ENCODE measurements around the gene BCR. TPM values are rescaled to one million over a fixed set of nuclear protein-coding genes. Genes with fewer than 3 reads are reported as not detected.
"Not testable (repeated sequence)": the region's sequence is repeated elsewhere in the genome, so short reads cannot be mapped to it uniquely, and the experiment has no call there.

BCR gene
- total RNA-seq, 1 experiment from 2014 or later = 77.0 TPM

DNA sequence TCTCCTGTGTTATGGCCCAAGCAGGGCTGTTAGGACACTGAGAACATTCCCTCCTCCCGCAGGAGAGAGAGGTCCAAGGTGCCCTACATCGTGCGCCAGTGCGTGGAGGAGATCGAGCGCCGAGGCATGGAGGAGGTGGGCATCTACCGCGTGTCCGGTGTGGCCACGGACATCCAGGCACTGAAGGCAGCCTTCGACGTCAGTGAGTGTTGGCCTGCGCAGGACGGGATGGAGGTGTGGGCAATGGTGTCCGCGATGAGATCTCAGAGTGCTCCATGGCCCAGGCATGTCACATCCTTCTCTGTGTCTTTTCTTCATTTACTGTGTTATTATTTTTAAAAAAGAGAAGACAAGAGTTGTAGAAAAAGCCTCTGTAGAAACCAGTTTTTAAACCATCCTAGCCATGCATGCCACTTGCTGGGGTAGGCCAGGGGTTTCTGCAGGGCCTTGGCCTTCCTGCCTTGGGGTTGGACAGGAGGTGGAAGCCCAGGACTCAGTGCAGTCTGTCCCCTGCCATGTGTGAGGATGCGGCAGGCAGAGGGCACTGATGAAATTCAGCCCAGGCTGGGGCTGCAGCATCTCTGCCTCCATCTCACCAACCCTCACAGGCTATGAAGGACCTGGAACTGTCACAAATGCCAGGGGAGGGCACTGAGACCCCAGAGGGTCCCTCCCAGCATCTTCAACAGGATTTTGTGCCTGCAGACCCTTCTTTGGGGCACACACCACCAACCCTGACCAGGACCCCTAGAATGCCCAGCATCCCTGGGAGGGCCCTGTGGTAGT is 131.5 kb downstream of the BCR start:
- H4K5ac ChIP-seq (ENCODE audit: insufficient read length, low read depth, low read length); DNase-seq; H2BK120ac ChIP-seq (ENCODE audit: low read depth, low read length, poor library complexity, severe bottlenecking); H3K27me3 Mint-ChIP-seq (ENCODE audit: low read depth); H4K20me1 ChIP-seq (ENCODE audit: control insufficient read depth, insufficient read depth, insufficient read length); H2AFZ ChIP-seq (ENCODE audit: low read length); H4K91ac ChIP-seq (ENCODE audit: insufficient read length, low read depth, low read length); H2BK20ac ChIP-seq (ENCODE audit: low read depth, low read length, poor library complexity, severe bottlenecking); H2BK12ac ChIP-seq (ENCODE audit: insufficient read length, low read depth, low read length); H3K4ac ChIP-seq (ENCODE audit: low read depth, low read length); H3K4me1 Mint-ChIP-seq; H4K8ac ChIP-seq (replicated peaks; ENCODE audit: insufficient read length, low read depth, low read length); H3K4me3 Mint-ChIP-seq; H3K23me2 ChIP-seq (ENCODE audit: insufficient read length, low read depth, low read length, poor library complexity, severe bottlenecking); H3K18ac ChIP-seq (ENCODE audit: insufficient read length, low read depth, low read length); H3K9me3 ChIP-seq (ENCODE audit: control insufficient read depth, low read depth, low read length); H3K27ac Mint-ChIP-seq; H3K23ac ChIP-seq (ENCODE audit: insufficient read length, low read depth, low read length); H3K4me1 ChIP-seq (ENCODE audit: insufficient read depth, low read length); H3K56ac ChIP-seq (ENCODE audit: insufficient read length, low read depth, low read length); H3K9ac ChIP-seq (ENCODE audit: extremely low read depth, insufficient read length, low read length); H3K14ac ChIP-seq (ENCODE audit: insufficient read depth, low read length); H3K9me3 Mint-ChIP-seq; H3K27me3 ChIP-seq (ENCODE audit: insufficient read depth, low read length); H3K27ac ChIP-seq (ENCODE audit: insufficient read length, low read depth, low read length); H2AK5ac ChIP-seq (ENCODE audit: insufficient read length, low read length); H3K4me2 ChIP-seq (ENCODE audit: insufficient read depth, insufficient read length, low read length); H3K79me1 ChIP-seq (ENCODE audit: insufficient read depth, low read depth, low read length, poor library complexity, severe bottlenecking); H2BK15ac ChIP-seq (ENCODE audit: low read depth, low read length); H3T11ph ChIP-seq (ENCODE audit: low read length); H2BK5ac ChIP-seq (ENCODE audit: insufficient read length, low read length); H3K79me2 ChIP-seq (ENCODE audit: insufficient read depth, low read length): not testable (repeated sequence)
- H3K36me3 Mint-ChIP-seq (ENCODE audit: insufficient read depth in 1 of 3, low read depth in 3 of 3) = peaks cover 3 to 23% (median 13%) of the 10 kb centered on the region in 3 experiments; a peak in 6 of 7 replicates
- no CpG with 5 or more reads among the region's 18 CpGs for WGBS (ENCODE audit: extremely low coverage, insufficient read length, low lambda C conversion rate)
